ENCODE data around the gene UBQLN4. TPM values are rescaled to one million over a fixed set of nuclear protein-coding genes. Genes with fewer than 3 reads are reported as not detected.

The UBQLN4 gene
- total RNA-seq, 1 experiment from 2014 or later, result 37.3 TPM

GRCh38 chr1:156080863-156081179, 27.2 kb upstream of the UBQLN4 start:
- H3K4me3 Mint-ChIP-seq, result peak overlapping the region; percentile 96
- peaks cover 8% of the 10 kb centered on the region for H3K36me3 Mint-ChIP-seq
- CTCF ChIA-PET, result interaction anchor here (0.7 to 29.6 kb wide), 7 partner anchors 15 to 55 kb away, joined by 3 to 1176 read pairs (median 6); partner anchors contain the start of genes LMNA and UBQLN4
- peak overlapping the region; percentile 75 for H3K27ac Mint-ChIP-seq
- no peaks in the 10 kb centered on the region for H3K27me3 Mint-ChIP-seq (ENCODE audit: low read depth)
- TF ChIP-seq ZNF532 (CRISPR knock-in tag; IDR thresholded peaks at IDR 0.05; ENCODE audit: borderline replicate concordance), result no peak
- no peak for TF ChIP-seq NR1H2 (CRISPR knock-in tag; IDR thresholded peaks at IDR 0.05)
- TF ChIP-seq NR2C2 (CRISPR knock-in tag; IDR thresholded peaks at IDR 0.05), result no peak
- TF ChIP-seq USF2 (CRISPR knock-in tag; IDR thresholded peaks at IDR 0.05), result no peak
- no peak for TF ChIP-seq ZNF281 (CRISPR knock-in tag; IDR thresholded peaks at IDR 0.05)
- TF ChIP-seq USF1 (CRISPR knock-in tag; IDR thresholded peaks at IDR 0.05), result no peak
- no peak for TF ChIP-seq HMGA2 (CRISPR knock-in tag; IDR thresholded peaks at IDR 0.05)
- no peak for TF ChIP-seq SMAD4 (CRISPR knock-in tag; IDR thresholded peaks at IDR 0.05)
- TF ChIP-seq TEAD4 (CRISPR knock-in tag; IDR thresholded peaks at IDR 0.05), result no peak
- TF ChIP-seq NFE2L1 (CRISPR knock-in tag; IDR thresholded peaks at IDR 0.05), result no peak
- TF ChIP-seq ATF3 (CRISPR knock-in tag; conservative IDR thresholded peaks at IDR 0.05), result no peak
- TF ChIP-seq E2F1 (CRISPR knock-in tag; IDR thresholded peaks at IDR 0.05), result no peak
- no peak for TF ChIP-seq FOXP1 (CRISPR knock-in tag; IDR thresholded peaks at IDR 0.05; ENCODE audit: borderline replicate concordance)
- TF ChIP-seq CBFB (CRISPR knock-in tag; IDR thresholded peaks at IDR 0.05; ENCODE audit: low read depth), result no peak
- no peak for TF ChIP-seq NR3C1 (CRISPR knock-in tag; conservative IDR thresholded peaks at IDR 0.05; ENCODE audit: low read depth)
- TF ChIP-seq ZMAT4 (CRISPR knock-in tag; IDR thresholded peaks at IDR 0.05), result no peak
- no peak for TF ChIP-seq ATF1 (CRISPR knock-in tag; IDR thresholded peaks at IDR 0.05)
- TF ChIP-seq ATF6 (CRISPR knock-in tag; IDR thresholded peaks at IDR 0.05), result no peak
- TF ChIP-seq ETV6 (CRISPR knock-in tag; IDR thresholded peaks at IDR 0.05), result no peak
- no peak for TF ChIP-seq CTCF (IDR thresholded peaks at IDR 0.05)
- 0 out of 2 replicates have a peak, but pooled peaks have one; percentile 0 for ATAC-seq
- H3K4me1 Mint-ChIP-seq, result peaks cover 67% of the 10 kb centered on the region
- POLR2A ChIA-PET, result interaction anchor here (0.9 to 2.4 kb wide), 2 partner anchors 8 to 20 kb away, joined by 4 to 12 read pairs; partner anchors contain the start of gene RAB25
- DNase-seq (ENCODE audit: low spot score), result no peak
- H3K9me3 Mint-ChIP-seq, result no peaks in the 10 kb centered on the region

Measured in WTC11 (cell line).